K562 (cell line): ENCODE data around the gene ACSS1. TPM values are rescaled to one million over a fixed set of nuclear protein-coding genes. Genes with fewer than 3 reads are reported as not detected.

Experiments
- ATAC-seq: fragments of 200-7000 bp; cut with Tn5 transposase; 3 replicates; pipeline ENCODE4 v1.9.1; 2020; ENCODE audit warnings: moderate library complexity
- BruUV-seq: library from RNA; stranded (reverse); fragments of 400-500 nt; replicated peaks from 2 replicates; lab custom pipeline; 2021; lab: Mats Ljungman, UMichigan
- CTCF ChIA-PET: fragments of 300-600 bp; formaldehyde crosslinking; extraction: SDS; loops from one replicate; lab custom pipeline; 2021; ENCODE audit warnings: low intra/inter-chr PET ratio; lab: Yijun Ruan, JAX
- POLR2A ChIA-PET: fragments of 300-600, 350-650 bp; sonication (Branson Sonifier 250); formaldehyde crosslinking; extraction: SDS; loops from one replicate; lab custom pipeline; 2021; ENCODE audit warnings: antibody characterized with exemption, inconsistent platforms; lab: Yijun Ruan, JAX
- DNase-seq, 4 experiments: peaks; one replicate each; pipeline versions ENCODE4 v3.0.0 to v3.0.0-alpha.2; 2011 to 2018; ENCODE audit warnings: low spot score in 3 of 4, mixed read lengths in 3 of 4; ENCODE audit errors: extremely low read depth in 1 of 4
- FAIRE-seq: peaks from 2 replicates; lab custom pipeline; 2011; peaks lifted over from hg19 to GRCh38; lab: Jason Lieb, UNC
- H2AFZ ChIP-seq: 2 replicates; pipeline ENCODE4 v1.6.0; 2011; ENCODE audit warnings: low read depth, low read length, control low read depth, inconsistent platforms
- H3K27ac ChIP-seq: fragments of 200-600 bp; 3 replicates; pipeline ENCODE4 v1.8.0; 2011; ENCODE audit warnings: low read depth, mild to moderate bottlenecking, control low read depth, inconsistent platforms, low read length, moderate library complexity, mixed read lengths; ENCODE audit errors: extremely low read depth
- H3K27me3 ChIP-seq, 2 experiments: fragments of 300-600 bp in 1 of 2; 2 replicates in 1 of 2; 3 replicates in 1 of 2; pipeline versions ENCODE4 v1.6.0 to v1.8.0; 2011; ENCODE audit warnings: inconsistent platforms in 2 of 2, low read length in 2 of 2, mild to moderate bottlenecking in 1 of 2, mixed read lengths in 1 of 2, moderate library complexity in 1 of 2; ENCODE audit not compliant: control insufficient read depth in 2 of 2, insufficient read depth in 2 of 2
- H3K36me3 ChIP-seq: fragments of 300-600 bp; 3 replicates; pipeline ENCODE4 v1.8.0; 2011; ENCODE audit warnings: mild to moderate bottlenecking, low read length, inconsistent platforms; ENCODE audit not compliant: control insufficient read depth, insufficient read depth
- H3K4me1 ChIP-seq, 2 experiments: fragments of 200-600 bp in 1 of 2; replicated peaks in 1 of 2; 2 replicates in 1 of 2; 3 replicates in 1 of 2; pipeline versions ENCODE4 v1.5.1 to v1.8.0; 2011; ENCODE audit warnings: inconsistent platforms in 2 of 2, low read length in 2 of 2, mild to moderate bottlenecking in 1 of 2, mixed read lengths in 1 of 2, moderate library complexity in 1 of 2; ENCODE audit not compliant: control insufficient read depth in 2 of 2, insufficient read depth in 2 of 2
- H3K4me2 ChIP-seq: 2 replicates; pipeline ENCODE4 v1.6.1; 2011; ENCODE audit warnings: low read length, control low read depth, inconsistent platforms, mixed read lengths; ENCODE audit not compliant: insufficient read depth
- H3K4me3 ChIP-seq: fragments of 200-600 bp; sonication (generic), shearing (Covaris generic); 2 replicates; pipeline ENCODE4 v1.5.1; 2016; ENCODE audit warnings: control low read depth, inconsistent platforms
- H3K79me2 ChIP-seq: fragments of 200-600 bp; 3 replicates; pipeline ENCODE4 v1.8.0; 2011; ENCODE audit warnings: low read length, inconsistent platforms; ENCODE audit not compliant: control insufficient read depth, insufficient read depth
- H3K9ac ChIP-seq, 2 experiments: 2 replicates each; pipeline versions ENCODE4 v1.6.0 to v1.6.1; 2011; ENCODE audit warnings: low read depth in 2 of 2, low read length in 2 of 2, control low read depth in 1 of 2, inconsistent platforms in 1 of 2, mild to moderate bottlenecking in 1 of 2, mixed read lengths in 1 of 2; ENCODE audit not compliant: insufficient read depth in 1 of 2
- H3K9me1 ChIP-seq: one replicate; pipeline ENCODE4 v1.6.0; 2011; ENCODE audit warnings: inconsistent platforms, mild to moderate bottlenecking, low read length, moderate library complexity; ENCODE audit not compliant: control insufficient read depth, insufficient read depth
- H3K9me3 ChIP-seq: replicated peaks from 2 replicates; pipeline ENCODE4 v1.5.1; 2011; ENCODE audit warnings: low read depth, low read length, inconsistent platforms; ENCODE audit not compliant: control insufficient read depth, insufficient read depth
- H4K20me1 ChIP-seq: replicated peaks from 2 replicates; pipeline ENCODE4 v1.6.1; 2011; ENCODE audit warnings: low read length, inconsistent platforms, mixed read lengths; ENCODE audit not compliant: control insufficient read depth, insufficient read depth
- HCFC1 ChIP-seq: IDR thresholded peaks from 2 replicates; pipeline ENCODE4 v1.6.1; 2012; ENCODE audit warnings: low read depth, low read length, improper control_type of control experiment
- HNRNPK ChIP-seq: fragments of 200-400 bp; formaldehyde crosslinking; IDR thresholded peaks from one replicate; pipeline ENCODE4 v1.6.1; 2018; ENCODE audit warnings: mild to moderate bottlenecking, low read depth, low read length; ENCODE audit not compliant: poor library complexity, severe bottlenecking
- HOXB6 ChIP-seq: fragments of 250-450 bp; sonication (Bioruptor Pico); IDR thresholded peaks from 2 replicates; pipeline ENCODE4 v1.5.1; 2022; ENCODE audit warnings: mild to moderate bottlenecking, borderline replicate concordance
- JUND ChIP-seq, 2 experiments: IDR thresholded peaks; 2 replicates in 1 of 2; 3 replicates in 1 of 2; pipeline ENCODE4 v1.6.1; 2011; ENCODE audit warnings: borderline replicate concordance in 2 of 2, low read depth in 2 of 2, low read length in 2 of 2, improper control_type of control experiment in 1 of 2, missing biosample characterization in 1 of 2, missing genetic modification characterization in 1 of 2, missing genetic modification reagents in 1 of 2
- NFYB ChIP-seq: IDR thresholded peaks from 2 replicates; pipeline ENCODE4 v1.6.1; 2011; ENCODE audit warnings: mild to moderate bottlenecking, moderate library complexity; ENCODE audit not compliant: insufficient read length; ENCODE audit errors: extremely low read depth
- SP2 ChIP-seq: IDR thresholded peaks from 2 replicates; pipeline ENCODE4 v1.6.1; 2011; ENCODE audit warnings: mild to moderate bottlenecking, low read depth, low read length, moderate library complexity; ENCODE audit not compliant: poor library complexity, severe bottlenecking; ENCODE audit errors: extremely low read depth
- TCF7L2 ChIP-seq: fragments of 150-350 bp; IDR thresholded peaks from 2 replicates; pipeline ENCODE4 v1.6.1; 2016; ENCODE audit warnings: low read depth, mild to moderate bottlenecking, low read length, moderate library complexity
- ZBTB40 ChIP-seq, 2 experiments: fragments of 450-650 bp in 1 of 2; sonication (generic) in 1 of 2; formaldehyde crosslinking in 1 of 2; IDR thresholded peaks; 2 replicates each; pipeline versions ENCODE4 v1.7.1 to v1.9.0; 2016 to 2022; ENCODE audit warnings: inconsistent platforms in 1 of 2, mild to moderate bottlenecking in 1 of 2, missing genetic modification reagents in 1 of 2
- ZNF695 ChIP-seq: fragments of 450-650 bp; formaldehyde crosslinking; IDR thresholded peaks from 2 replicates; pipeline ENCODE4 v1.4.0; 2020; ENCODE audit warnings: mild to moderate bottlenecking, moderate library complexity
- WGBS: fragments of 100-300 bp; shearing (Covaris generic); methylation state at CpG from one replicate; pipeline ENCODE4 v1.1.6; 2016; ENCODE audit warnings: low coverage, mixed read lengths; ENCODE audit not compliant: insufficient coverage; ENCODE audit errors: missing lambda C conversion rate; 5-methylcytosine and 5-hydroxymethylcytosine counted together
- in situ Hi-C: fragments of 300-500 bp; cut with MboI; formaldehyde crosslinking; loops from 4 replicates; pipeline ENCODE4 v1.15.0; 2018; ENCODE audit warnings: inconsistent platforms, mixed read lengths
- intact Hi-C: fragments of 100-400 bp; cut with micrococcal nuclease; formaldehyde crosslinking; loops from 2 replicates; pipeline ENCODE4 v1.14.2; 2022
- polyA plus RNA-seq, 8 experiments: library from polyadenylated mRNA; depleted of rRNA in 4 of 8; stranded (reverse) in 5 of 8; unstranded in 3 of 8; fragments of >200 nt; fragmentation: Nextera tagmentation in 2 of 8; fragmentation: Illumina TruSeq in 1 of 8; extraction: Ambion mirVana in 2 of 8; extraction: Trizol in 1 of 8; gene quantifications; 2 replicates each; pipeline versions ENCODE4 v1.2.1 to v1.2.3, GENCODE V29; 2011 to 2014; ENCODE audit warnings: inconsistent platforms in 1 of 8, missing spikeins in 1 of 8
- total RNA-seq, 7 experiments: library from RNA; depleted of rRNA in 6 of 7; stranded (reverse); fragments of >200 nt in 6 of 7; fragmentation: Illumina TruSeq in 2 of 7; extraction: Trizol in 2 of 7; gene quantifications; 2 replicates each; pipeline versions ENCODE4 v1.2.1 to v1.2.3, GENCODE V29; 2011 to 2021; ENCODE audit warnings: low replicate concordance in 1 of 7
- TF ChIP-seq, protein P1 (sequence below): sonication (generic); formaldehyde crosslinking; IDR thresholded peaks from 2 replicates; pipeline ENCODE4 v1.8.1; 2023; ENCODE audit warnings: mild to moderate bottlenecking, missing genetic modification reagents

Gene ACSS1
- total and polyA plus RNA-seq, 9 of the 15 experiments (the other 6 are each of a cell fraction or from before 2014, with no cell fraction given), result 0.07 to 2.1 (median 0.27) TPM; not detected in 3

- DNase-seq (no peak), ATAC-seq (no peak), FAIRE-seq (no peak)
- BruUV-seq, result no TSS peak
- no peak overlapping the region for H3K9ac ChIP-seq
- no peak overlapping the region for H3K4me3 ChIP-seq
- no peaks in the 10 kb centered on the region for H3K9me1 ChIP-seq
- no peaks in the 10 kb centered on the region; the same call in 1 of the 2 replicates for H4K20me1 ChIP-seq
- intact Hi-C loops (no loop called here), in situ Hi-C loops (no loop called here)
- H3K4me2 ChIP-seq, result no peak overlapping the region
- H3K27me3 ChIP-seq, result no peaks in the 10 kb centered on the region
- H3K4me1 ChIP-seq, result no peaks in the 10 kb centered on the region
- H3K9me3 ChIP-seq, result no peaks in the 10 kb centered on the region
- H2AFZ ChIP-seq, result no peak overlapping the region
- H3K36me3 ChIP-seq, result no peaks in the 10 kb centered on the region
- H3K27ac ChIP-seq, result no peak overlapping the region
- H3K79me2 ChIP-seq, result no peaks in the 10 kb centered on the region
- WGBS, result 3% methylated on average over 3 of the region's 3 CpGs
- CTCF ChIA-PET, result no interaction called here
- POLR2A ChIA-PET, result no interaction called here
- TF ChIP-seq HNRNPK (no peak), NFYB (no peak), ZNF695 (CRISPR knock-in tag) (no peak), HCFC1 (no peak), SP2 (no peak), HOXB6 (CRISPR knock-in tag) (no peak), JUND (IDR thresholded peaks at IDR 0.05; ENCODE audit: borderline replicate concordance, low read depth, low read length) (no peak), JUND (tag; IDR thresholded peaks at IDR 0.05; ENCODE audit: borderline replicate concordance, low read depth, low read length) (no peak), ZBTB40 (IDR thresholded peaks at IDR 0.05) (no peak), ZBTB40 (CRISPR knock-in tag; IDR thresholded peaks at IDR 0.05) (no peak), TCF7L2 (no peak)
- TF ChIP-seq, protein P1, sequence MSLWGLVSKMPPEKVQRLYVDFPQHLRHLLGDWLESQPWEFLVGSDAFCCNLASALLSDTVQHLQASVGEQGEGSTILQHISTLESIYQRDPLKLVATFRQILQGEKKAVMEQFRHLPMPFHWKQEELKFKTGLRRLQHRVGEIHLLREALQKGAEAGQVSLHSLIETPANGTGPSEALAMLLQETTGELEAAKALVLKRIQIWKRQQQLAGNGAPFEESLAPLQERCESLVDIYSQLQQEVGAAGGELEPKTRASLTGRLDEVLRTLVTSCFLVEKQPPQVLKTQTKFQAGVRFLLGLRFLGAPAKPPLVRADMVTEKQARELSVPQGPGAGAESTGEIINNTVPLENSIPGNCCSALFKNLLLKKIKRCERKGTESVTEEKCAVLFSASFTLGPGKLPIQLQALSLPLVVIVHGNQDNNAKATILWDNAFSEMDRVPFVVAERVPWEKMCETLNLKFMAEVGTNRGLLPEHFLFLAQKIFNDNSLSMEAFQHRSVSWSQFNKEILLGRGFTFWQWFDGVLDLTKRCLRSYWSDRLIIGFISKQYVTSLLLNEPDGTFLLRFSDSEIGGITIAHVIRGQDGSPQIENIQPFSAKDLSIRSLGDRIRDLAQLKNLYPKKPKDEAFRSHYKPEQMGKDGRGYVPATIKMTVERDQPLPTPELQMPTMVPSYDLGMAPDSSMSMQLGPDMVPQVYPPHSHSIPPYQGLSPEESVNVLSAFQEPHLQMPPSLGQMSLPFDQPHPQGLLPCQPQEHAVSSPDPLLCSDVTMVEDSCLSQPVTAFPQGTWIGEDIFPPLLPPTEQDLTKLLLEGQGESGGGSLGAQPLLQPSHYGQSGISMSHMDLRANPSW (CRISPR knock-in tag), result no peak
These were observed 43.0 kb upstream of the ACSS1 start for GRCh38 chr20:25100914-25101313.
